Lung (tissue), 12 donors: ENCODE measurements around the gene ELFN1. TPM values are rescaled to one million over a fixed set of nuclear protein-coding genes. Genes with fewer than 3 reads are reported as not detected.
A peak's percentile ranks its signal among the peaks of the same experiment; 100 is the strongest.

Experiments used
- ATAC-seq: fragments of 200-7000 bp; cut with Tn5 transposase; one replicate; pipeline ENCODE4 v1.9.1; 2020; ENCODE audit warnings: moderate number of reproducible peaks; ENCODE audit not compliant: insufficient read depth, low FRiP score
- DNase-seq, 3 donors: peaks; one replicate each; pipeline ENCODE4 v3.0.0-alpha.2; 2013 to 2017
- H3K27ac ChIP-seq, 2 donors: one replicate each; pipeline ENCODE4 v1.5.1; 2013; ENCODE audit warnings: mild to moderate bottlenecking in 2 of 2, moderate library complexity in 2 of 2, control low read depth in 1 of 2, inconsistent platforms in 1 of 2, low read depth in 1 of 2, low read length in 1 of 2
- H3K27me3 ChIP-seq, 3 donors: one replicate each; pipeline ENCODE4 v1.5.1; 2013; ENCODE audit warnings: low read length in 2 of 3; ENCODE audit not compliant: control insufficient read depth in 3 of 3, insufficient read depth in 3 of 3
- H3K36me3 ChIP-seq, 4 donors: one replicate each; pipeline ENCODE4 v1.5.1; 2013; ENCODE audit warnings: low read length in 4 of 4, mild to moderate bottlenecking in 1 of 4, moderate library complexity in 1 of 4; ENCODE audit not compliant: control insufficient read depth in 4 of 4, insufficient read depth in 4 of 4
- H3K4me1 ChIP-seq, 5 donors: one replicate each; pipeline ENCODE4 v1.5.1; 2013; ENCODE audit warnings: low read length in 5 of 5, mild to moderate bottlenecking in 2 of 5, moderate library complexity in 1 of 5; ENCODE audit not compliant: control insufficient read depth in 5 of 5, insufficient read depth in 5 of 5
- H3K4me3 ChIP-seq: one replicate; pipeline ENCODE4 v1.5.1; 2013; ENCODE audit warnings: mild to moderate bottlenecking, control low read depth, moderate library complexity
- H3K9ac ChIP-seq, 2 donors: one replicate each; pipeline ENCODE4 v1.5.1; 2013; ENCODE audit warnings: low read length in 2 of 2, control low read depth in 1 of 2; ENCODE audit not compliant: insufficient read depth in 1 of 2
- H3K9me3 ChIP-seq, 4 donors: one replicate each; pipeline ENCODE4 v1.5.1; 2013; ENCODE audit warnings: low read length in 3 of 4, mild to moderate bottlenecking in 1 of 4, moderate library complexity in 1 of 4; ENCODE audit not compliant: control insufficient read depth in 4 of 4, insufficient read depth in 3 of 4
- WGBS, 2 donors: extraction: QIAGEN DNeasy Blood & Tissue Kit; methylation state at CpG; one replicate each; pipeline ENCODE4 v1.1.7; 2013; 5-methylcytosine and 5-hydroxymethylcytosine counted together
- polyA plus RNA-seq, 2 donors: library from polyadenylated mRNA; stranded (reverse); fragments of 200-250 nt; gene quantifications; one replicate each; pipeline ENCODE4 v1.2.1, GENCODE V29; 2013
- total RNA-seq, 2 donors: library from RNA; depleted of rRNA in 1 of 2; stranded (reverse); fragments of >200 nt in 1 of 2; gene quantifications; one replicate each; pipeline ENCODE4 v1.2.1, GENCODE V29; 2014 to 2021
- TF ChIP-seq, protein P1 (sequence below): IDR thresholded peaks from 2 replicates; pipeline ENCODE4 v1.5.1; 2012; ENCODE audit warnings: mild to moderate bottlenecking; ENCODE audit errors: control extremely low read depth, extremely low read depth
- donor health status: control.
- donor health status: control.
- donor health status: Bipolar disorder and iron deficiency.
- donor health status: healthy.
- donor health status: DM: yes; HTN: yes; CAD: no.

ELFN1 gene
- total and polyA plus RNA-seq, 4 donors: 0.43 to 1.4 (median 1.0) TPM

DNA sequence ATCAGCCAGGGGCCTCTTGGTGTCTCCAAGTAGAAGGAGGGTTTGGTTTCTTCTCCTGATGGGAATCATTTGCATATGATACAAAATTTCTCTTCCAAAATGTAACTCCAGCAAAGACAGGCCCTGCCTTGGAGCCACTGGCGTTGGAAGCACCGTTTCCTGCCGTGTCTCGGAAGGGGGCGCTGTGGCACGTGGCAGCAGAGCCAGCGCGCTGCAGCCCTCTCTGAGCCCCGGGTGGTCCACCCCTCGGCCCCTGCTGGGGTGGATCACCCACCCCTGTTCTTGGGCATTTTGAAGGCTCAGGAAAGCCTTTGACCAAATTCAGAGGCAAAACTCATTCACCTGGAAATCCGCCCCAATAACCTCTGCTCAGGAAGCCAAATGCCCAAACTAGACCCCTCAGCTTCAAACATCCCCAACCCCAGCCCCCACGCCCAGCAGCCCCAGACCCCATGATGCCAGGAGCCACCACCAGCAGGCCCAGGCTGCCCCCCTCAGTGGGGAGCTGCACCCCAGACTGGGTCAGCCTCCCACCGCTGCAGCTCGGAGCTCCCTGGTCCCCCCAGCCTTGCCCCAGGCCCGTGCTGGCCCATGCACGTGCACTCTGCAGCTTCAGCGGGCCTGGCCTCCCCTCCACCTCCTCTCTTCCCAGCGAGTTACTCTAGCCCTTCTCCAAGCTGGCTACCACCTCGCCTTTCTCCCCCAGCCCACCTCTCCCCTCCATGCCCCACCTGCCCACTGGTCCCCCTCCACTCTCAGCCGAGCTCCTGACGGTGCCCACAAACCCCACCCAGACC, 29.5 kb upstream of the ELFN1 start:
- H3K27ac ChIP-seq: no peak overlapping the region
- peaks cover 0 to 3% (median 0%) of the 10 kb centered on the region in 5 donors for H3K4me1 ChIP-seq
- H3K27me3 ChIP-seq: peaks cover 0 to 5% (median 4%) of the 10 kb centered on the region in 3 donors
- DNase-seq: peak in 1 of 3 donors; percentile 4
- ATAC-seq: no peak
- TF ChIP-seq, protein P1, sequence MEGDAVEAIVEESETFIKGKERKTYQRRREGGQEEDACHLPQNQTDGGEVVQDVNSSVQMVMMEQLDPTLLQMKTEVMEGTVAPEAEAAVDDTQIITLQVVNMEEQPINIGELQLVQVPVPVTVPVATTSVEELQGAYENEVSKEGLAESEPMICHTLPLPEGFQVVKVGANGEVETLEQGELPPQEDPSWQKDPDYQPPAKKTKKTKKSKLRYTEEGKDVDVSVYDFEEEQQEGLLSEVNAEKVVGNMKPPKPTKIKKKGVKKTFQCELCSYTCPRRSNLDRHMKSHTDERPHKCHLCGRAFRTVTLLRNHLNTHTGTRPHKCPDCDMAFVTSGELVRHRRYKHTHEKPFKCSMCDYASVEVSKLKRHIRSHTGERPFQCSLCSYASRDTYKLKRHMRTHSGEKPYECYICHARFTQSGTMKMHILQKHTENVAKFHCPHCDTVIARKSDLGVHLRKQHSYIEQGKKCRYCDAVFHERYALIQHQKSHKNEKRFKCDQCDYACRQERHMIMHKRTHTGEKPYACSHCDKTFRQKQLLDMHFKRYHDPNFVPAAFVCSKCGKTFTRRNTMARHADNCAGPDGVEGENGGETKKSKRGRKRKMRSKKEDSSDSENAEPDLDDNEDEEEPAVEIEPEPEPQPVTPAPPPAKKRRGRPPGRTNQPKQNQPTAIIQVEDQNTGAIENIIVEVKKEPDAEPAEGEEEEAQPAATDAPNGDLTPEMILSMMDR: no peak
- H3K9ac ChIP-seq: no peak overlapping the region
- WGBS, 2 donors: 78 to 79% methylated on average over 21 of the region's 21 CpGs
- H3K36me3 ChIP-seq: no peaks in the 10 kb centered on the region
- H3K9me3 ChIP-seq: peaks cover 0 to 28% (median 6%) of the 10 kb centered on the region in 4 donors
- H3K4me3 ChIP-seq: no peak overlapping the region

GRCh38 chr7:1641173-1641572, 28.9 kb upstream of the ELFN1 start:
- Histone ChIP-seq H3K36me3 (no peaks in the 10 kb centered on the region), H3K27me3 (peaks cover 0 to 5% (median 4%) of the 10 kb centered on the region in 3 donors), H3K27ac (no peak overlapping the region), H3K4me1 (peaks cover 0 to 3% (median 0%) of the 10 kb centered on the region in 5 donors), H3K9ac (no peak overlapping the region), H3K9me3 (peaks cover 0 to 23% (median 4%) of the 10 kb centered on the region in 4 donors), H3K4me3 (no peak overlapping the region)
- ATAC-seq (no peak), DNase-seq (peak in 1 of 3 donors; percentile 2)
- 82 to 87% methylated on average over 11 of the region's 11 CpGs for whole genome bisulfite sequencing, 2 donors
- TF ChIP-seq, protein P1: no peak

DNA sequence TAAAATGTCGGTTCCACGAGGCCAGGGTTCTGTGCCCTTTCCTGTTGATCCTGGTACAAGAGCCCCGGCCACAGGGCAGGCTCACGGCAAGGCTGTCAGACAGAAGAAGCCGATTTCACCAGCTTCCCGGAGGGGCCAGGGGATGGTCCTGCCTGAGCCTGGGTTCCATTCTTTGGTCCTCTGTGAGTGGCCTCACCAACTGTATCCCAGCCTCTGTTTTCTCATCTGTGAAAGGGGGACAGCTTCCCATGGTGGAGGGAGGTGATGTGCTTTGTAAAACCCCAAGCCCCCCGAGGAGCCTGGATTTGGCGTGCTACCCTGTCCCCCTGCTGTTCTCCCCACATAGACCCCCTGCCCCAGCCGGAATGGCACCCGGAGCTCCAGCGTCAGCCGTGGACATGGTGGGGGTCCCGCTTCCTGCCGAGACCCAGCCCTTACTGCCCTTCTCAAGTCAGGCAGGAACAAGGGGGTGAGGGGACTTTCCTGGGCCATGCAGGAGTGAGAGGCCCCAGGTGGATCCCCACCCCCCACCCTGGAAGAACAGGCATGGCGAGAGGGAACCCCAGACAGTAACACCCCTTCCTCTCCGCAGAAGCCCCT, 28.3 kb upstream of the ELFN1 start:
- Histone ChIP-seq H3K9ac (no peak overlapping the region), H3K27ac (no peak overlapping the region), H3K4me1 (peaks cover 0 to 5% (median 0%) of the 10 kb centered on the region in 5 donors), H3K9me3 (peaks cover 0 to 21% (median 4%) of the 10 kb centered on the region in 4 donors), H3K36me3 (no peaks in the 10 kb centered on the region), H3K27me3 (peaks cover 0 to 8% (median 5%) of the 10 kb centered on the region in 3 donors), H3K4me3 (no peak overlapping the region)
- DNase-seq (peak in 1 of 3 donors; percentile 11), ATAC-seq (no peak)
- TF ChIP-seq, protein P1: no peak
- WGBS, 2 donors: 74 to 89% methylated on average over 16 of the region's 16 CpGs
